Measurements from ENCODE around the gene FAM120B.

Gene FAM120B

GRCh38 chr6:170442596-170442995 lies 136.0 kb downstream of the FAM120B start:
- DNase-seq (no peak), ATAC-seq (replicated peaks) (no peak)
- peaks cover 0 to 2% of the 10 kb centered on the region in 2 donors for H3K4me1 Mint-ChIP-seq (ENCODE audit: low read depth in 2 of 2)
- no peak overlapping the region for H3K27ac Mint-ChIP-seq
- H3K4me3 Mint-ChIP-seq = no peak overlapping the region
- no peaks in the 10 kb centered on the region for H3K9me3 Mint-ChIP-seq
- no peaks in the 10 kb centered on the region for H3K36me3 Mint-ChIP-seq (ENCODE audit: insufficient read depth)
- peaks cover 5 to 22% of the 10 kb centered on the region in 2 donors for H3K27me3 Mint-ChIP-seq

GRCh38 chr6:170443151-170443662 lies 136.6 kb downstream of the FAM120B start:
- Mint-ChIP-seq H3K9me3 (no peaks in the 10 kb centered on the region), H3K27ac (peak overlapping the region in 1 of 2 donors; percentile 19), H3K4me3 (no peak overlapping the region), H3K4me1 (ENCODE audit: low read depth in 2 of 2) (peaks cover 0 to 2% of the 10 kb centered on the region in 2 donors), H3K36me3 (ENCODE audit: insufficient read depth) (no peaks in the 10 kb centered on the region), H3K27me3 (peaks cover 5 to 22% of the 10 kb centered on the region in 2 donors)
- no peak for ATAC-seq (replicated peaks)
- DNase-seq = no peak

GRCh38 chr6:170444056-170444591 lies 137.6 kb downstream of the FAM120B start:
- ATAC-seq (replicated peaks) (peak; percentile 87), DNase-seq (peak; percentile 15 to 25 (median 17))
- Mint-ChIP-seq H3K9me3 (no peaks in the 10 kb centered on the region), H3K36me3 (ENCODE audit: insufficient read depth) (no peaks in the 10 kb centered on the region), H3K4me1 (ENCODE audit: low read depth in 2 of 2) (peaks cover 0 to 2% of the 10 kb centered on the region in 2 donors), H3K27ac (peak overlapping the region in 1 of 2 donors; percentile 19), H3K27me3 (peaks cover 5 to 18% of the 10 kb centered on the region in 2 donors), H3K4me3 (no peak overlapping the region)

- Mint-ChIP-seq H3K27me3 (peaks cover 5 to 12% of the 10 kb centered on the region in 2 donors), H3K27ac (no peak overlapping the region), H3K4me1 (ENCODE audit: low read depth in 2 of 2) (no peaks in the 10 kb centered on the region), H3K4me3 (peak overlapping the region in 1 of 2 donors; percentile 30), H3K36me3 (ENCODE audit: insufficient read depth) (no peaks in the 10 kb centered on the region), H3K9me3 (no peaks in the 10 kb centered on the region)
- DNase-seq = no peak
- no peak for ATAC-seq (replicated peaks)
Measured at GRCh38 chr6:170444811-170445211, 138.3 kb downstream of the FAM120B start.

- no peaks in the 10 kb centered on the region for H3K9me3 Mint-ChIP-seq
- no peak overlapping the region for H3K27ac Mint-ChIP-seq
- no peaks in the 10 kb centered on the region for H3K36me3 Mint-ChIP-seq (ENCODE audit: insufficient read depth)
- DNase-seq (no peak), ATAC-seq (replicated peaks) (no peak)
- no peak overlapping the region for H3K4me3 Mint-ChIP-seq
- peaks cover 5 to 12% of the 10 kb centered on the region in 2 donors for H3K27me3 Mint-ChIP-seq
- no peaks in the 10 kb centered on the region for H3K4me1 Mint-ChIP-seq (ENCODE audit: low read depth in 2 of 2)
Measured at GRCh38 chr6:170445487-170445886, 138.9 kb downstream of the FAM120B start.

- no peak overlapping the region for H3K4me3 Mint-ChIP-seq
- H3K9me3 Mint-ChIP-seq = no peaks in the 10 kb centered on the region
- no peaks in the 10 kb centered on the region for H3K36me3 Mint-ChIP-seq (ENCODE audit: insufficient read depth)
- no peak for ATAC-seq (replicated peaks)
- H3K27me3 Mint-ChIP-seq = peaks cover 5 to 12% of the 10 kb centered on the region in 2 donors
- DNase-seq = no peak
- H3K4me1 Mint-ChIP-seq (ENCODE audit: low read depth in 2 of 2) = no peaks in the 10 kb centered on the region
- H3K27ac Mint-ChIP-seq = no peak overlapping the region
Measured at GRCh38 chr6:170445971-170446370, 139.4 kb downstream of the FAM120B start.

- no peak overlapping the region for H3K27ac Mint-ChIP-seq
- H3K27me3 Mint-ChIP-seq = peaks cover 5 to 12% of the 10 kb centered on the region in 2 donors
Measured at GRCh38 chr6:170446841-170447560, 140.4 kb downstream of the FAM120B start.

GRCh38 chr6:170447561-170447930 lies 141.0 kb downstream of the FAM120B start:
- H3K27me3 Mint-ChIP-seq = peaks cover 5 to 12% of the 10 kb centered on the region in 2 donors
- H3K4me3 Mint-ChIP-seq = no peak overlapping the region
- peaks cover 0 to 2% of the 10 kb centered on the region in 2 donors for H3K9me3 Mint-ChIP-seq
- DNase-seq (no peak), ATAC-seq (replicated peaks) (no peak)
- no peaks in the 10 kb centered on the region for H3K36me3 Mint-ChIP-seq (ENCODE audit: insufficient read depth)
- no peaks in the 10 kb centered on the region for H3K4me1 Mint-ChIP-seq (ENCODE audit: low read depth in 2 of 2)
- no peak overlapping the region for H3K27ac Mint-ChIP-seq

More at GRCh38 chr6:170446841-170447560, 140.4 kb downstream of the FAM120B start:
- Mint-ChIP-seq H3K36me3 (ENCODE audit: insufficient read depth) (no peaks in the 10 kb centered on the region), H3K9me3 (no peaks in the 10 kb centered on the region), H3K4me1 (ENCODE audit: low read depth in 2 of 2) (no peaks in the 10 kb centered on the region), H3K4me3 (no peak overlapping the region)
- no peak for ATAC-seq (replicated peaks)
- no peak for DNase-seq

GRCh38 chr6:170448317-170448716 lies 141.8 kb downstream of the FAM120B start:
- DNase-seq (no peak), ATAC-seq (replicated peaks) (no peak)
- no peaks in the 10 kb centered on the region for H3K36me3 Mint-ChIP-seq (ENCODE audit: insufficient read depth)
- peaks cover 5 to 12% of the 10 kb centered on the region in 2 donors for H3K27me3 Mint-ChIP-seq
- H3K27ac Mint-ChIP-seq = no peak overlapping the region
- no peak overlapping the region for H3K4me3 Mint-ChIP-seq
- H3K9me3 Mint-ChIP-seq = peaks cover 0 to 8% of the 10 kb centered on the region in 2 donors
- no peaks in the 10 kb centered on the region for H3K4me1 Mint-ChIP-seq (ENCODE audit: low read depth in 2 of 2)

- Mint-ChIP-seq H3K9me3 (peaks cover 0 to 8% of the 10 kb centered on the region in 2 donors), H3K27me3 (peaks cover 5 to 12% of the 10 kb centered on the region in 2 donors), H3K4me1 (ENCODE audit: low read depth in 2 of 2) (peaks cover 0 to 2% of the 10 kb centered on the region in 2 donors), H3K36me3 (ENCODE audit: insufficient read depth) (no peaks in the 10 kb centered on the region), H3K4me3 (no peak overlapping the region), H3K27ac (no peak overlapping the region)
- DNase-seq (no peak), ATAC-seq (replicated peaks) (no peak)
Measured at GRCh38 chr6:170448751-170449630, 142.4 kb downstream of the FAM120B start.

GRCh38 chr6:170449835-170450753 lies 143.5 kb downstream of the FAM120B start:
- Mint-ChIP-seq H3K36me3 (ENCODE audit: insufficient read depth) (no peaks in the 10 kb centered on the region), H3K9me3 (peaks cover 0 to 8% of the 10 kb centered on the region in 2 donors), H3K4me1 (ENCODE audit: low read depth in 2 of 2) (peaks cover 7 to 8% of the 10 kb centered on the region in 2 donors), H3K27me3 (peaks cover 5 to 12% of the 10 kb centered on the region in 2 donors), H3K4me3 (no peak overlapping the region), H3K27ac (no peak overlapping the region)
- DNase-seq = no peak
- ATAC-seq (replicated peaks) = no peak

GRCh38 chr6:170450916-170451761 lies 144.6 kb downstream of the FAM120B start:
- ATAC-seq (replicated peaks) = no peak
- no peak overlapping the region for H3K27ac Mint-ChIP-seq
- H3K27me3 Mint-ChIP-seq = peaks cover 5 to 12% of the 10 kb centered on the region in 2 donors
- no peak for DNase-seq
- no peak overlapping the region for H3K4me3 Mint-ChIP-seq
- H3K36me3 Mint-ChIP-seq (ENCODE audit: insufficient read depth) = no peaks in the 10 kb centered on the region
- H3K4me1 Mint-ChIP-seq (ENCODE audit: low read depth in 2 of 2) = peaks cover 7 to 8% of the 10 kb centered on the region in 2 donors
- peaks cover 0 to 8% of the 10 kb centered on the region in 2 donors for H3K9me3 Mint-ChIP-seq

Data from effector memory CD8-positive, alpha-beta T cell (primary cell).